ENCODE results near the gene ARPIN.

GRCh38 chr15:89937365-89938350, 24.9 kb upstream of the ARPIN start:
- TF ChIP-seq EZH2phosphoT487 (IDR thresholded peaks at IDR 0.05; ENCODE audit: borderline replicate concordance, low read length) (no peak), CTCF (IDR thresholded peaks at IDR 0.05; ENCODE audit: low read depth, low read length, poor library complexity, severe bottlenecking) (no peak)
